Endothelial cell of umbilical vein (primary cell): ENCODE results near the gene STK17B. TPM values are rescaled to one million over a fixed set of nuclear protein-coding genes. Genes with fewer than 3 reads are reported as not detected.

ENCODE experiments used
- BruUV-seq: library from RNA; stranded (reverse); fragments of 400-500 nt; replicated peaks from 2 replicates; lab custom pipeline; 2021; lab: Mats Ljungman, UMichigan
- CTCF ChIA-PET: fragments of 300-600, 350-600 bp; sonication (Branson Sonifier 250); formaldehyde crosslinking; loops from one replicate; lab custom pipeline; 2021; ENCODE audit warnings: antibody characterized with exemption, inconsistent platforms; lab: Charles Lee
- POLR2A ChIA-PET: fragments of 300-600, 350-600 bp; sonication (Branson Sonifier 250); formaldehyde crosslinking; loops from one replicate; lab custom pipeline; 2021; ENCODE audit warnings: antibody characterized with exemption, inconsistent platforms; lab: Charles Lee
- DNase-seq: peaks from one replicate; pipeline ENCODE4 v3.0.0-alpha.2; 2011; ENCODE audit warnings: low read depth, low spot score
- FAIRE-seq: peaks from 2 replicates; lab custom pipeline; 2011; peaks lifted over from hg19 to GRCh38; lab: Jason Lieb, UNC
- H2AFZ ChIP-seq: 2 replicates; pipeline ENCODE4 v1.6.0; 2012; ENCODE audit warnings: low read depth, low read length, control low read depth, inconsistent platforms
- H3K27ac ChIP-seq: 2 replicates; pipeline ENCODE4 v1.5.1; 2011; ENCODE audit warnings: low read depth, mild to moderate bottlenecking, control low read depth, low read length, moderate library complexity; ENCODE audit not compliant: insufficient read depth
- H3K27me3 ChIP-seq, 2 experiments: 2 replicates each; pipeline versions ENCODE4 v1.6.0 to v1.6.1; 2011; ENCODE audit warnings: low read length in 2 of 2, mixed read lengths in 1 of 2; ENCODE audit not compliant: control insufficient read depth in 2 of 2, insufficient read depth in 2 of 2
- H3K36me3 ChIP-seq, 2 experiments: 2 replicates in 1 of 2; 3 replicates in 1 of 2; pipeline ENCODE4 v1.5.1; 2011; ENCODE audit warnings: low read length in 2 of 2, mild to moderate bottlenecking in 1 of 2, moderate library complexity in 1 of 2; ENCODE audit not compliant: control insufficient read depth in 2 of 2, insufficient read depth in 2 of 2; ENCODE audit errors: extremely low read depth in 1 of 2
- H3K4me1 ChIP-seq: 3 replicates; pipeline ENCODE4 v1.5.1; 2011; ENCODE audit warnings: mild to moderate bottlenecking, low read length; ENCODE audit not compliant: control insufficient read depth, insufficient read depth; ENCODE audit errors: extremely low read depth
- H3K4me2 ChIP-seq: 2 replicates; pipeline ENCODE4 v1.6.1; 2011; ENCODE audit warnings: low read length, control low read depth, mixed read lengths; ENCODE audit not compliant: insufficient read depth
- H3K4me3 ChIP-seq, 3 experiments: fragments of 200-600 bp in 1 of 3; sonication (generic), shearing (Covaris generic) in 1 of 3; replicated peaks in 1 of 3; 2 replicates each; pipeline ENCODE4 v1.5.1; 2011 to 2016; ENCODE audit warnings: control low read depth in 3 of 3, low read length in 3 of 3, mild to moderate bottlenecking in 2 of 3, inconsistent platforms in 1 of 3, low read depth in 1 of 3, moderate library complexity in 1 of 3; ENCODE audit not compliant: insufficient read depth in 1 of 3
- H3K79me2 ChIP-seq: 2 replicates; pipeline ENCODE4 v1.6.0; 2012; ENCODE audit warnings: low read length, inconsistent platforms; ENCODE audit not compliant: control insufficient read depth, insufficient read depth
- H3K9ac ChIP-seq: replicated peaks from 2 replicates; pipeline ENCODE3; 2011; ENCODE audit warnings: low read length, control low read depth; ENCODE audit not compliant: insufficient read depth; ENCODE audit errors: extremely low read depth
- H3K9me1 ChIP-seq: replicated peaks from 3 replicates; pipeline ENCODE4 v1.6.0; 2011; ENCODE audit warnings: mild to moderate bottlenecking, low read length; ENCODE audit not compliant: control insufficient read depth, insufficient read depth; ENCODE audit errors: extremely low read depth
- H3K9me3 ChIP-seq: replicated peaks from 2 replicates; pipeline ENCODE4 v1.5.1; 2012; ENCODE audit warnings: low read length, inconsistent platforms; ENCODE audit not compliant: control insufficient read depth, insufficient read depth
- H4K20me1 ChIP-seq: replicated peaks from 2 replicates; pipeline ENCODE3; 2011; ENCODE audit warnings: mild to moderate bottlenecking, low read length; ENCODE audit not compliant: control insufficient read depth, insufficient read depth; ENCODE audit errors: extremely low read depth
- EZH2 ChIP-seq: IDR thresholded peaks from 2 replicates; pipeline ENCODE4 v1.6.1; 2012; ENCODE audit warnings: borderline replicate concordance, low read depth, mild to moderate bottlenecking, moderate library complexity, low read length, inconsistent platforms; ENCODE audit not compliant: severe bottlenecking
- FOS ChIP-seq: IDR thresholded peaks from 2 replicates; pipeline ENCODE4 v1.6.1; 2011; ENCODE audit warnings: mild to moderate bottlenecking, low read length, moderate library complexity, borderline replicate concordance; ENCODE audit not compliant: insufficient read depth
- GATA2 ChIP-seq: IDR thresholded peaks from 2 replicates; pipeline ENCODE4 v1.7.0; 2011; ENCODE audit warnings: low read depth, mild to moderate bottlenecking, moderate library complexity, mixed read lengths, low read length; ENCODE audit not compliant: insufficient read length, insufficient read depth
- JUN ChIP-seq: IDR thresholded peaks from 2 replicates; pipeline ENCODE4 v1.6.1; 2011; ENCODE audit warnings: borderline replicate concordance, low read depth; ENCODE audit not compliant: insufficient read length, insufficient read depth
- MYC ChIP-seq: IDR thresholded peaks from one replicate; pipeline ENCODE4 v1.6.1; 2011; ENCODE audit warnings: mild to moderate bottlenecking, low read depth, low read length
- POLR2A ChIP-seq: IDR thresholded peaks from 2 replicates; pipeline ENCODE4 v1.6.1; 2012; ENCODE audit warnings: low read depth, mild to moderate bottlenecking, control low read depth, low read length
- POLR2AphosphoS5 ChIP-seq: IDR thresholded peaks from 2 replicates; pipeline ENCODE4 v1.6.1; 2012; ENCODE audit warnings: low read depth, mild to moderate bottlenecking, control low read depth, low read length, moderate library complexity; ENCODE audit not compliant: insufficient read depth
- dilution Hi-C: fragments of 300-500 bp; cut with MboI; formaldehyde crosslinking; loops from one replicate; pipeline ENCODE4 v1.15.0; 2019; ENCODE audit warnings: low sequenced_read_pairs; ENCODE audit not compliant: extremely low pct_ligation_motif_present
- intact Hi-C: fragments of 100-400 bp; cut with micrococcal nuclease; formaldehyde crosslinking; loops from one replicate; pipeline ENCODE4 v1.10.0; 2022
- polyA plus RNA-seq, 4 experiments: library from polyadenylated mRNA; depleted of rRNA in 3 of 4; stranded (reverse) in 3 of 4; unstranded in 1 of 4; fragments of >200 nt; gene quantifications; 2 replicates each; pipeline versions ENCODE4 v1.2.1 to v1.2.3, GENCODE V29; 2011 to 2012; ENCODE audit warnings: missing spikeins in 1 of 4
- total RNA-seq: library from RNA; stranded (reverse); gene quantifications from 2 replicates; pipeline ENCODE4 v1.2.3, GENCODE V29; 2021
- TF ChIP-seq, protein P1 (sequence below): IDR thresholded peaks from 2 replicates; pipeline ENCODE4 v1.6.1; 2011; ENCODE audit not compliant: insufficient read depth, insufficient read length
- TF ChIP-seq, protein P2 (sequence below), 2 donors: IDR thresholded peaks; 1 replicate in 1 of 2; 2 replicates in 1 of 2; pipeline ENCODE4 v1.5.1; 2011; ENCODE audit warnings: low read length in 2 of 2, mild to moderate bottlenecking in 2 of 2, moderate library complexity in 2 of 2, control low read depth in 1 of 2, inconsistent platforms in 1 of 2, low read depth in 1 of 2; ENCODE audit not compliant: insufficient read depth in 1 of 2; ENCODE audit errors: extremely low read depth in 1 of 2

The STK17B gene
- total and polyA plus RNA-seq, 2 donors (not counting 3 experiments of a cell fraction or from before 2014, with no cell fraction given): 2.5 to 16.6 TPM

DNA sequence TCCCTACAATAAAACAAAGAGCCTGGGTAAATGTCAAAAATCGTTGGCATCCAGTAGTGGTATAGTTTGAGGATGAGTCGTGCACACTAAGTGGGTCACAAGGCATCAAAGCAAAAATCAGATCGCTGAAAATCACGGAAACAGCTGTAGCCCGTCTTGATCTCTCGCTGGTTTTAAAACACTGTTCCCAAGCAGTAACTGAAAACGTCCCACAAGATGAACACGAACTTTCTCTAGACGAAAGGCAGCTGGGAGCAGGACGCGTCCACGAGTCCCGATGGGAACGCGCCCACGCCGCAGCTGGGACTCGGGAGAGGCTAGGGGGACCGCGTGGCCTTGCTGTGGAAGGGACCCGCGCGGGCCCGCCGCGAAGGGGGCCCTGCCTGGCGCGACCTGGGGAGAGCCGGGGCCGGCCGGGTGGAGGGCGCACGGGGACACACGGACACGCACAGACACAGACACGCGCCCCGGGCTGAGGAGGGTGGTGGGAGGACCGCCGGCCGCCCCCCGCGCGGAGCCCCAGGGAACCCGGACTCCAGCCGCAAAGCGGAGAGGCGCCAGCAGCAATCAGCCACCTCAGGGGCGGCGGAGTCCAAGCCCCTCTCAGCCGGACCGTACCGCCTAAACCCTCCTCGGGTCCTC, 651 bp downstream of the STK17B start:
- Histone ChIP-seq H3K4me3 (peak overlapping the region; percentile 46 to 94 (median 83)), H3K4me1 (peaks cover 42% of the 10 kb centered on the region), H3K36me3 (no peaks in the 10 kb centered on the region), H3K9ac (peak overlapping the region; percentile 84), H3K4me2 (peak overlapping the region; percentile 97), H4K20me1 (no peaks in the 10 kb centered on the region), H2AFZ (peak overlapping the region; percentile 74), H3K79me2 (peaks cover 53% of the 10 kb centered on the region), H3K9me1 (no peaks in the 10 kb centered on the region), H3K27ac (peak overlapping the region; percentile 69), H3K27me3 (peaks cover 4 to 17% of the 10 kb centered on the region in 2 experiments), H3K9me3 (no peaks in the 10 kb centered on the region)
- ChIA-PET POLR2A (no interaction called here), CTCF (interaction anchor here (0.7 to 2.3 kb wide), 11 partner anchors 9 to 283 kb away, joined by 3 to 21 read pairs (median 4); partner anchors contain the start of gene DNAH7)
- no TSS peak for BruUV-seq
- intact Hi-C loops: loop anchor here (1.0 to 10.0 kb wide), 7 partner anchors 40 to 434 kb away; no protein-coding TSS in a partner anchor
- no peak for DNase-seq
- dilution Hi-C loops: no loop called here
- TF ChIP-seq JUN (no peak), POLR2A (no peak), POLR2AphosphoS5 (no peak)
- FAIRE-seq: peak; percentile 62

DNA sequence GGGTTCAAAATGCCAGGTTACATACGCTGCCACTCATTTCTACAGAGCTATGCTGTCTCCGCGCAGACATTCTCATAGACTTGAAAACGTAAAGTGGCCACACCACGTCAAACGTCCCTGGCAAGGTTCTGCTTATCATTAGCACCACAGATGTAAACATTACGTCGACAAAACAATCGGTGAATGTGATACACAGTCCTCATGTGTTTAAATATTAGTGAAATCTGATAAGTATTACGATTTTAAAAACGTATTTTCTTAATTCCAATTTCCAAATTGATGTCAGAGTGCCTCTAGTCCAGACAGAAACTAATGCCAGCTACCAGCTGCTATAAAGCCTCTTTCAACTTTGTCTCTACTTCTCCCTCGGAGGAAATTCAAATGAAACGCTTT, 1.2 kb downstream of the STK17B start:
- Histone ChIP-seq H2AFZ (peak overlapping the region; percentile 74), H3K27ac (peak overlapping the region; percentile 69), H3K4me2 (peak overlapping the region; percentile 97), H3K9me1 (no peaks in the 10 kb centered on the region), H3K4me3 (peak overlapping the region; percentile 46 to 94 (median 83)), H3K36me3 (no peaks in the 10 kb centered on the region), H3K9ac (peak overlapping the region; percentile 84), H3K4me1 (peaks cover 42% of the 10 kb centered on the region), H4K20me1 (no peaks in the 10 kb centered on the region), H3K27me3 (peaks cover 4 to 17% of the 10 kb centered on the region in 2 experiments), H3K79me2 (peaks cover 59% of the 10 kb centered on the region), H3K9me3 (no peaks in the 10 kb centered on the region)
- peak; percentile 75 for DNase-seq
- TSS peak; percentile 36 for BruUV-seq
- dilution Hi-C loops (no loop called here), intact Hi-C loops (loop anchor here (2.0 to 10.0 kb wide), 6 partner anchors 39 to 435 kb away; no protein-coding TSS in a partner anchor)
- TF ChIP-seq, protein P1, sequence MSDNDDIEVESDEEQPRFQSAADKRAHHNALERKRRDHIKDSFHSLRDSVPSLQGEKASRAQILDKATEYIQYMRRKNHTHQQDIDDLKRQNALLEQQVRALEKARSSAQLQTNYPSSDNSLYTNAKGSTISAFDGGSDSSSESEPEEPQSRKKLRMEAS: no peak
- TF ChIP-seq FOS (no peak), POLR2A (no peak), EZH2 (no peak), MYC (no peak), POLR2AphosphoS5 (no peak), JUN (no peak), GATA2 (no peak)
- TF ChIP-seq, protein P2, sequence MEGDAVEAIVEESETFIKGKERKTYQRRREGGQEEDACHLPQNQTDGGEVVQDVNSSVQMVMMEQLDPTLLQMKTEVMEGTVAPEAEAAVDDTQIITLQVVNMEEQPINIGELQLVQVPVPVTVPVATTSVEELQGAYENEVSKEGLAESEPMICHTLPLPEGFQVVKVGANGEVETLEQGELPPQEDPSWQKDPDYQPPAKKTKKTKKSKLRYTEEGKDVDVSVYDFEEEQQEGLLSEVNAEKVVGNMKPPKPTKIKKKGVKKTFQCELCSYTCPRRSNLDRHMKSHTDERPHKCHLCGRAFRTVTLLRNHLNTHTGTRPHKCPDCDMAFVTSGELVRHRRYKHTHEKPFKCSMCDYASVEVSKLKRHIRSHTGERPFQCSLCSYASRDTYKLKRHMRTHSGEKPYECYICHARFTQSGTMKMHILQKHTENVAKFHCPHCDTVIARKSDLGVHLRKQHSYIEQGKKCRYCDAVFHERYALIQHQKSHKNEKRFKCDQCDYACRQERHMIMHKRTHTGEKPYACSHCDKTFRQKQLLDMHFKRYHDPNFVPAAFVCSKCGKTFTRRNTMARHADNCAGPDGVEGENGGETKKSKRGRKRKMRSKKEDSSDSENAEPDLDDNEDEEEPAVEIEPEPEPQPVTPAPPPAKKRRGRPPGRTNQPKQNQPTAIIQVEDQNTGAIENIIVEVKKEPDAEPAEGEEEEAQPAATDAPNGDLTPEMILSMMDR (IDR thresholded peaks at IDR 0.05; ENCODE audit: extremely low read depth in 1 of 2, insufficient read depth in 1 of 2, low read depth in 1 of 2, low read length in 2 of 2): no peak
- ChIA-PET CTCF (interaction anchor here (0.7 to 2.3 kb wide), 10 partner anchors 10 to 284 kb away, joined by 3 to 21 read pairs (median 4); partner anchors contain the start of gene DNAH7), POLR2A (no interaction called here)
- peak; percentile 43 for FAIRE-seq
